ENCODE results near the gene EHMT2. TPM values are rescaled to one million over a fixed set of nuclear protein-coding genes. Genes with fewer than 3 reads are reported as not detected.

Gene EHMT2
- total and polyA plus RNA-seq, 2 of the 13 experiments (the other 11 are each of a cell fraction or from before 2014, with no cell fraction given) = 55.2 to 69.2 TPM

GRCh38 chr6:31896493-31896855 lies 1.0 kb downstream of the EHMT2 start (continued):
- 0 out of 2 replicates have a peak, but pooled peaks have one; percentile 52 for TF ChIP-seq BCL3 (CRISPR knock-in tag; IDR thresholded peaks at IDR 0.05)
- TF ChIP-seq BCL6 (CRISPR knock-in tag; IDR thresholded peaks at IDR 0.05) = no peak
- no peak for TF ChIP-seq DRAP1 (CRISPR knock-in tag; IDR thresholded peaks at IDR 0.05)
- TF ChIP-seq ZMAT3 (CRISPR knock-in tag; conservative IDR thresholded peaks at IDR 0.05) = peak; percentile 20; the same call in 1 of the 2 replicates
- 0 out of 2 replicates have a peak, but pooled peaks have one; percentile 13 for TF ChIP-seq KDM2A (CRISPR knock-in tag; IDR thresholded peaks at IDR 0.05; ENCODE audit: borderline replicate concordance, low read depth)
- 0 out of 2 replicates have a peak, but pooled peaks have one; percentile 1 for TF ChIP-seq MTA1 (CRISPR knock-in tag; IDR thresholded peaks at IDR 0.05; ENCODE audit: borderline replicate concordance)

- Histone ChIP-seq H2AFZ (ENCODE audit: low read length) (no peak overlapping the region), H3K4me1 (ENCODE audit: insufficient read depth, low read length) (peaks cover 15% of the 10 kb centered on the region), H3K4me3 (replicated peaks in 1 of 3; ENCODE audit: insufficient read depth in 1 of 3, low read depth in 2 of 3, low read length in 3 of 3) (no peak overlapping the region), H3K36me3 (replicated peaks in 1 of 2; ENCODE audit: control insufficient read depth in 1 of 2, insufficient read depth in 2 of 2, low read length in 2 of 2) (peaks cover 41 to 62% of the 10 kb centered on the region in 2 experiments), H3K4me2 (ENCODE audit: low read depth, low read length) (no peak overlapping the region), H4K20me1 (ENCODE audit: insufficient read depth, low read length) (no peaks in the 10 kb centered on the region), H3K27me3 (ENCODE audit: control insufficient read depth in 1 of 2, insufficient read depth in 2 of 2, low read length in 2 of 2) (peaks cover 0 to 2% of the 10 kb centered on the region in 2 experiments; a peak in 1 of 5 replicates), H3K27ac (ENCODE audit: extremely low read length, insufficient read depth, low read length) (no peak overlapping the region), H3K79me2 (ENCODE audit: insufficient read depth, low read length) (peaks cover 12% of the 10 kb centered on the region), H3K9ac (ENCODE audit: insufficient read depth, low read depth, low read length) (no peak overlapping the region), H3K9me3 (ENCODE audit: low read length) (no peaks in the 10 kb centered on the region)
- FAIRE-seq (no peak), DNase-seq (ENCODE audit: low spot score) (no peak), ATAC-seq (no peak)
- BruUV-seq (replicated peaks) = no TSS peak
- ChIA-PET CTCF (ENCODE audit: low intra/inter-chr PET ratio, low total read pairs) (no interaction called here), POLR2A (no interaction called here)
- intact Hi-C loops (cut with micrococcal nuclease; ENCODE audit: unreplicated experiment) = no loop called here
- WGBS (ENCODE audit: low lambda C conversion rate) = 98% methylated on average over 6 of the region's 6 CpGs
- in situ Hi-C loops (cut with HindIII; ENCODE audit: extremely low pct_ligation_motif_present, low pct_unique_long_range_greater_than_20kb) = no loop called here
- TF ChIP-seq ARID2 (CRISPR knock-in tag; IDR thresholded peaks at IDR 0.05; ENCODE audit: borderline replicate concordance) (no peak), ZNF619 (CRISPR knock-in tag; IDR thresholded peaks at IDR 0.05) (no peak), ZGPAT (CRISPR knock-in tag; IDR thresholded peaks at IDR 0.05) (no peak), ZNF138 (CRISPR knock-in tag; IDR thresholded peaks at IDR 0.05; ENCODE audit: low read depth) (no peak), IKZF1 (IDR thresholded peaks at IDR 0.05) (no peak), SRY (CRISPR knock-in tag; IDR thresholded peaks at IDR 0.05) (no peak)
Observed at GRCh38 chr6:31892821-31893220, 4.7 kb downstream of the EHMT2 start.

Measured in HepG2 (cell line).